Naive thymus-derived CD8-positive, alpha-beta T cell (primary cell): ENCODE results near the gene KLRK1. TPM values are rescaled to one million over a fixed set of nuclear protein-coding genes. Genes with fewer than 3 reads are reported as not detected.
A peak's percentile ranks its signal among the peaks of the same experiment; 100 is the strongest.
"Not testable (repeated sequence)": the region's sequence is repeated elsewhere in the genome, so short reads cannot be mapped to it uniquely, and the experiment has no call there.

Experiments used
- ATAC-seq, 2 donors: fragments of 150-1000 bp; cut with Tn5 transposase in 1 of 2; sonication (Bioruptor Pico), chemical (Tn5 transposase) in 1 of 2; 1 replicate in 1 of 2; 2 replicates in 1 of 2; pipeline ENCODE4 v1.10.0; 2021; ENCODE audit warnings: mild to moderate bottlenecking in 2 of 2, moderate library complexity in 2 of 2
- POLR2A ChIA-PET: fragments of 350-600 bp; sonication (Branson Sonifier 250); formaldehyde crosslinking; loops from one replicate; lab custom pipeline; 2021; ENCODE audit warnings: antibody characterized with exemption; lab: Charles Lee
- DNase-seq, 10 donors: peaks; one replicate each; pipeline versions ENCODE4 v3.0.0 to v3.0.0-alpha.2; 2020 to 2022
- H3K27ac Mint-ChIP-seq, 10 donors: one replicate each; pipeline ENCODE4 v1.8.0; 2020 to 2022; ENCODE audit warnings: mild to moderate bottlenecking in 10 of 10, mixed read lengths in 10 of 10, moderate library complexity in 4 of 10, inconsistent platforms in 1 of 10
- H3K27me3 Mint-ChIP-seq, 5 donors: one replicate each; pipeline ENCODE4 v1.8.0; 2021 to 2022; ENCODE audit warnings: mixed read lengths in 5 of 5
- H3K36me3 Mint-ChIP-seq, 3 donors: one replicate each; pipeline ENCODE4 v1.8.0; 2020 to 2022; ENCODE audit warnings: mixed read lengths in 3 of 3, mild to moderate bottlenecking in 2 of 3, inconsistent platforms in 1 of 3
- H3K4me1 Mint-ChIP-seq, 4 donors: one replicate each; pipeline ENCODE4 v1.8.0; 2021 to 2022; ENCODE audit warnings: mixed read lengths in 4 of 4
- H3K4me3 Mint-ChIP-seq, 10 donors: one replicate each; pipeline ENCODE4 v1.8.0; 2020 to 2022; ENCODE audit warnings: mild to moderate bottlenecking in 10 of 10, mixed read lengths in 10 of 10, moderate library complexity in 6 of 10, inconsistent platforms in 1 of 10
- H3K9me3 Mint-ChIP-seq, 9 donors: one replicate each; pipeline ENCODE4 v1.8.0; 2020 to 2022; ENCODE audit warnings: mixed read lengths in 9 of 9, mild to moderate bottlenecking in 3 of 9, inconsistent platforms in 1 of 9, moderate library complexity in 1 of 9
- polyA plus RNA-seq, 3 donors: library from polyadenylated mRNA; unstranded; fragments of 300-500 nt; fragmentation: Illumina TruSeq; gene quantifications; one replicate each; pipeline ENCODE4 v1.2.3, GENCODE V29; 2021
- total RNA-seq, 8 experiments: library from RNA in 2 of 8; stranded (reverse) in 2 of 8; gene quantifications; one replicate each; pipeline ENCODE4 v1.2.3 and lab custom pipeline; 2021 to 2026

Gene KLRK1
- total and polyA plus RNA-seq, 5 experiments from 2014 or later, result 525 to 865 (median 619) TPM

DNA sequence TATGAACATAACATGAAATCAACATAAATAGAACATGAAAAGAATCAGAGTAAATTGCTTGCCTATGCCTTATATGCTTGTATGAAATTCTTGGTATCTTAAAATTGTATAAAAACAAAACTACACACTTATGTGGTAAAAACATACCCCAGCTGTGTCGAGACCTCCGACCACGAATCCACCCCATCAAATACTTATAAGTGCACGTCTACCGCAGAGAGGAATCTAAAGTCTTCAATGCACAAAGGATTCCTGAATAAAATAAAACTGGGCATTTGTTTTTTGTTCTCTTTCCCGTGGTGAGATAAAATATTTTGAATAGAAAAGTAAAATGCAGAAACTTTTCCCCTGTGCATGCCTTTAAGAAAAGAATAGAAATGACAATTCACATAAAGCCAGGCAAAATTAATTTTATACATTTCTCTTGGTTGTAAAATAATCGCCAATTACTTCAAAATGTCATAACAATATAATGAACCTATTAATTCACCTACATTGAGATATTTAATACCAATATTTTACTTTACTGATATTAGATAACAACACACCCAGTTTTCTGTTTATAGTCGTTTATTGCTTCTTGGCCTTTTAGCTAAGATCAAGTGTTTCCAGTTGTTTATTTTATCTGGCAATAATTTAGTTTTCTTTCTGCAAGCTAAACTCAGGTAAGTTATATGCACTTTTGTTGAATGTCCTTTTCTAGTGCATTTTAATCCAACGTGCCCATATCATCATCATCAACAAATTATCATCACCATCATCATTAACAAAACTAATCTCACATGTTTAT, 1.0 kb downstream of the KLRK1 start:
- DNase-seq (peak in 6 of 10 donors; percentile 26 to 65 (median 58)), ATAC-seq (peak; percentile 26 to 40)
- POLR2A ChIA-PET, result interaction anchor here (0.6 to 5.9 kb wide), 13 partner anchors 9 to 171 kb away, joined by 3 to 57 read pairs (median 5); partner anchors contain the start of gene KLRC4
- H3K4me3 Mint-ChIP-seq, result peak overlapping the region; percentile 87 to 96 (median 92)
- peaks cover 40 to 48% (median 47%) of the 10 kb centered on the region in 3 donors for H3K36me3 Mint-ChIP-seq
- no peaks in the 10 kb centered on the region for H3K27me3 Mint-ChIP-seq
- peaks cover 18 to 47% (median 33%) of the 10 kb centered on the region in 4 donors for H3K4me1 Mint-ChIP-seq
- no peaks in the 10 kb centered on the region for H3K9me3 Mint-ChIP-seq
- peak overlapping the region; percentile 90 to 98 (median 96) for H3K27ac Mint-ChIP-seq

- not testable (repeated sequence) for H3K27me3 Mint-ChIP-seq
These were observed 2.3 kb downstream of the KLRK1 start for GRCh38 chr12:10387498-10387897.

DNA sequence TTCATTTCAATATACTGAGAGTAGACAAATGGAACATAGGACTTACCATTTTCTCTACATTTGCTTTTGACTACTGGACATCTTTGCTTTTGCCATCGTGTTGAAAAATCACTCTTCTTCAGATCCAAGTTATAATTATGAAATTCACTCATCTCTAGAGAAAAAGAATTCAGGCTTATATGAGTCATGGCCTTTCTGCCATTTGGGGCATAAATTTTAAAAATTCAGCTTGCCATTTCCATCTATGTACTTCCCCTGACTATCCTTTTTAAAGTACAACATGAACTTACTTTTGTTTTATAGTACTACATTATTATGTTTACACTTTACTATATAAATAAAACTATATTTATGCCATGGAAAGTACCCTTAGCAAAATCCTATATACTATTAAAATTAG, 3.0 kb downstream of the KLRK1 start:
- DNase-seq, result no peak
- H3K27me3 Mint-ChIP-seq, result no peaks in the 10 kb centered on the region
- peak overlapping the region; percentile 88 to 98 (median 96) for H3K27ac Mint-ChIP-seq
- peak overlapping the region; percentile 88 to 96 (median 92) for H3K4me3 Mint-ChIP-seq
- no peak for ATAC-seq
- H3K4me1 Mint-ChIP-seq, result peaks cover 20 to 49% (median 28%) of the 10 kb centered on the region in 4 donors
- POLR2A ChIA-PET, result interaction anchor here (0.7 to 5.9 kb wide), 11 partner anchors 8 to 173 kb away, joined by 3 to 57 read pairs (median 12); no protein-coding TSS in a partner anchor
- peaks cover 54 to 64% (median 57%) of the 10 kb centered on the region in 3 donors for H3K36me3 Mint-ChIP-seq
- no peaks in the 10 kb centered on the region for H3K9me3 Mint-ChIP-seq

More at GRCh38 chr12:10387498-10387897, 2.3 kb downstream of the KLRK1 start:
- not testable (repeated sequence) for H3K9me3 Mint-ChIP-seq, ATAC-seq, DNase-seq
- Mint-ChIP-seq H3K4me3 (peak overlapping the region; percentile 88 to 96 (median 92)), H3K27ac (peak overlapping the region; percentile 89 to 98 (median 96)), H3K36me3 (peaks cover 48 to 59% (median 51%) of the 10 kb centered on the region in 3 donors), H3K4me1 (peaks cover 17 to 50% (median 29%) of the 10 kb centered on the region in 4 donors)
- POLR2A ChIA-PET, result interaction anchor here (0.7 to 5.9 kb wide), 13 partner anchors 8 to 172 kb away, joined by 3 to 57 read pairs (median 12); partner anchors contain the start of gene KLRC4

GRCh38 chr12:10385166-10385613, 4.7 kb downstream of the KLRK1 start:
- Mint-ChIP-seq H3K27ac (peak overlapping the region; percentile 86 to 98 (median 94)), H3K4me1 (peaks cover 28 to 57% (median 36%) of the 10 kb centered on the region in 4 donors), H3K27me3 (no peaks in the 10 kb centered on the region), H3K4me3 (peak overlapping the region; percentile 85 to 96 (median 90)), H3K36me3 (peaks cover 64 to 81% (median 74%) of the 10 kb centered on the region in 3 donors), H3K9me3 (peaks cover 0 to 4% (median 0%) of the 10 kb centered on the region in 9 donors)
- ATAC-seq (peak; percentile 24 to 40), DNase-seq (no peak)
- POLR2A ChIA-PET, result interaction anchor here (0.5 to 5.9 kb wide), 13 partner anchors 9 to 174 kb away, joined by 3 to 57 read pairs (median 7); partner anchors contain the start of gene KLRC4

GRCh38 chr12:10384191-10384590, 5.7 kb downstream of the KLRK1 start:
- POLR2A ChIA-PET, result interaction anchor here (0.6 to 5.9 kb wide), 5 partner anchors 10 to 170 kb away, joined by 3 to 57 read pairs (median 7); partner anchors contain the start of gene KLRC4
- peaks cover 0 to 4% (median 0%) of the 10 kb centered on the region in 9 donors for H3K9me3 Mint-ChIP-seq
- DNase-seq, result no peak

DNA sequence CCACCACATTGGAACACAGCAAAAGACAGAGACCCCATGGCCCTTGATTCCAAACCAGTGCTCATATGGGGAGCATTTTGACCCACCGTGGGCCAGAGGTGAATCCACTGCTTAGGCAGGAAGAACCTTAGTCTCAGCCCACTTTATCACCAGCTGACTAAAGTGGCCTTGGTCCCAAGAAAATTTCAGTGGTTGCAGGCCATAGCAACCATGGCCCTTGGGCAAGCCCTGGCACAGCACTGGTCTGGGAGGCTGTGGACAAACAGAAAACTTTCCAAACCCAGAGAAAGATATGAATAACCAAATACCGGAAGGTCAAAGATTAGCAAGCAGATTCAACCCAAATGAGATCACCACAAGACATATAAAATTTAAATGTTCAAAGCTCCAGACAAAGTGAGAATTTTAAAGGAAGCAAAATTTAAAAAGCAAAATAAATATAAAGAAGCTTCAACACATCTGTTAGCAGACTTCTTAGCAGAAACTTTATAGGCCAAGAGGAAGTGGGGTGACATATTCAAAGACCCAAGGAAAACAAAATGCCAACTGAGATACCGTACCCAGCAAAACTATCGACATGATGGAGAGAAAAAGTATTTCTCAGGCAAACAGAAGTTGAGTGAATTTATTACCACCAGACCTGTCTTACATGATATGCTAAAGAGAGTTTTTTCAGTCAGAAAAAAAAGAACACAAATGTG, 7.8 kb downstream of the KLRK1 start:
- Mint-ChIP-seq H3K27me3 (no peaks in the 10 kb centered on the region), H3K4me3 (peak overlapping the region; percentile 85 to 96 (median 90)), H3K27ac (peak overlapping the region; percentile 81 to 98 (median 94)), H3K9me3 (peaks cover 0 to 4% (median 0%) of the 10 kb centered on the region in 9 donors), H3K36me3 (peaks cover 46 to 92% (median 83%) of the 10 kb centered on the region in 3 donors), H3K4me1 (peaks cover 28 to 66% (median 55%) of the 10 kb centered on the region in 4 donors)
- POLR2A ChIA-PET, result interaction anchor here (0.8 to 3.6 kb wide), 9 partner anchors 10 to 179 kb away, joined by 3 to 34 read pairs (median 5); no protein-coding TSS in a partner anchor
- ATAC-seq (peak; percentile 44 to 60), DNase-seq (no peak)

More at GRCh38 chr12:10384191-10384590, 5.7 kb downstream of the KLRK1 start:
- peak overlapping the region; percentile 85 to 96 (median 90) for H3K4me3 Mint-ChIP-seq
- peaks cover 28 to 56% (median 39%) of the 10 kb centered on the region in 4 donors for H3K4me1 Mint-ChIP-seq
- no peak for ATAC-seq
- peaks cover 58 to 86% (median 76%) of the 10 kb centered on the region in 3 donors for H3K36me3 Mint-ChIP-seq
- no peaks in the 10 kb centered on the region for H3K27me3 Mint-ChIP-seq
- H3K27ac Mint-ChIP-seq, result peak overlapping the region; percentile 86 to 98 (median 94)

GRCh38 chr12:10378737-10379136, 11.1 kb downstream of the KLRK1 start:
- DNase-seq, POLR2A ChIA-PET, ATAC-seq, H3K27me3 Mint-ChIP-seq, H3K9me3 Mint-ChIP-seq: not testable (repeated sequence)
- Mint-ChIP-seq H3K27ac (peak overlapping the region in 9 of 10 donors; percentile 44 to 98 (median 65)), H3K4me1 (peaks cover 33 to 84% (median 69%) of the 10 kb centered on the region in 4 donors), H3K4me3 (peak overlapping the region in 9 of 10 donors; percentile 3 to 61 (median 44)), H3K36me3 (peaks cover 21 to 90% (median 74%) of the 10 kb centered on the region in 3 donors)

GRCh38 chr12:10374624-10375018, 15.2 kb downstream of the KLRK1 start:
- H3K9me3 Mint-ChIP-seq, result no peaks in the 10 kb centered on the region
- ATAC-seq, result no peak

GRCh38 chr12:10372559-10372958, 17.3 kb downstream of the KLRK1 start:
- ATAC-seq (peak; percentile 38 to 43), DNase-seq (no peak)
- peaks cover 21 to 88% (median 64%) of the 10 kb centered on the region in 3 donors for H3K36me3 Mint-ChIP-seq
- POLR2A ChIA-PET, result interaction anchor here (1.1 to 3.2 kb wide), 2 partner anchors 14 to 182 kb away, joined by 4 to 17 read pairs; no protein-coding TSS in a partner anchor
- H3K4me3 Mint-ChIP-seq, result peak overlapping the region; percentile 16 to 87 (median 71)
- no peaks in the 10 kb centered on the region for H3K27me3 Mint-ChIP-seq
- peaks cover 0 to 11% (median 0%) of the 10 kb centered on the region in 9 donors for H3K9me3 Mint-ChIP-seq
- H3K4me1 Mint-ChIP-seq, result peaks cover 50 to 87% (median 70%) of the 10 kb centered on the region in 4 donors
- H3K27ac Mint-ChIP-seq, result peak overlapping the region in 7 of 10 donors; percentile 84 to 97 (median 93)

More at GRCh38 chr12:10374624-10375018, 15.2 kb downstream of the KLRK1 start:
- H3K4me3 Mint-ChIP-seq, result peak overlapping the region; percentile 61 to 88 (median 76)
- no peak for DNase-seq
- H3K36me3 Mint-ChIP-seq, result peaks cover 13 to 88% (median 65%) of the 10 kb centered on the region in 3 donors
- peaks cover 39 to 90% (median 73%) of the 10 kb centered on the region in 4 donors for H3K4me1 Mint-ChIP-seq
- POLR2A ChIA-PET, result interaction anchor here (0.8 to 3.3 kb wide), 9 partner anchors 8 to 184 kb away, joined by 3 to 17 read pairs (median 6); partner anchors contain the start of gene KLRC4
- H3K27ac Mint-ChIP-seq, result peak overlapping the region in 7 of 10 donors; percentile 84 to 97 (median 94)
- no peaks in the 10 kb centered on the region for H3K27me3 Mint-ChIP-seq

DNA sequence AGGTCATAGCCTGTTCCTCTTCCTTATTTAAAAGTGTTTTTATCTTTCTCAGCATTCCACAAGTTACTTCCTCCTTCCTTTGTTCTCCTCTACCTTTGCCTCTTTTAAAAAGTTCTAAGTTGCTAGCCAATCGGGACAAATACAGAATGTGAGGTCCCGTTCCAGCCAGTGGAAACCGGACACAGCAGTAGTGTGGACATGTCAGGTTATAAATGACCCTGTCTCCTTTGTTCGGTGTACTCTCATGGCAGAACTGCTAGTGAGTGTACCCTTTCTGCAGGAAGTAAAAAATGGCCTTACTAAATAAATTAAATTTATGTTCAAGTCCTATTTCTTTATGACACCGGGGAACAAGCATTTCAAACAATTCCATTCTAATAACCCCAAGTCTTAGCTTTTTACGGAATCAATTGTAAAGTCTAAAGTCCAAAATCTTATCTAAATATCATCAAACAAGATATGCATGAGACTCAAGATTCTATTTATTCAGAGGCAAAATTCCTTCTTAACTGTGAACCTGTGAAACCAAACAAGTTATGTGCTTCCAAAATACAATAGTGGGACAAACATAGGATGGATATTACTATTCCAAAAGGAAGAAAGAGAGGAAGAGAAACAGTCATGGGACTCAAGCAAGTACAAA, 17.8 kb downstream of the KLRK1 start:
- H3K27ac Mint-ChIP-seq, result peak overlapping the region in 7 of 10 donors; percentile 84 to 97 (median 93)
- POLR2A ChIA-PET, result interaction anchor here (0.7 to 3.2 kb wide), 4 partner anchors 8 to 188 kb away, joined by 3 to 17 read pairs (median 4); no protein-coding TSS in a partner anchor

More for the DNA sequence above, 17.8 kb downstream of the KLRK1 start:
- peak overlapping the region; percentile 36 to 87 (median 71) for H3K4me3 Mint-ChIP-seq
- ATAC-seq, H3K27me3 Mint-ChIP-seq, DNase-seq: not testable (repeated sequence)
- H3K9me3 Mint-ChIP-seq, result peaks cover 0 to 11% (median 0%) of the 10 kb centered on the region in 9 donors
- H3K4me1 Mint-ChIP-seq, result peaks cover 50 to 83% (median 71%) of the 10 kb centered on the region in 4 donors
- H3K36me3 Mint-ChIP-seq, result peaks cover 24 to 88% (median 65%) of the 10 kb centered on the region in 3 donors
